PC-9 (cell line): ENCODE measurements around the gene MICAL2.

Source experiments
- CTCF ChIP-seq: fragments of 200-600 bp; sonication (generic); conservative IDR thresholded peaks from 2 replicates; pipeline ENCODE4 v1.6.1; 2017; ENCODE audit warnings: mixed run types, antibody characterized with exemption, mild to moderate bottlenecking, moderate library complexity
- EZH2 ChIP-seq: fragments of 200-600 bp; sonication (generic); IDR thresholded peaks from 2 replicates; pipeline ENCODE4 v1.8.0; 2017; ENCODE audit warnings: antibody characterized with exemption, low read depth

GRCh38 chr11:12240677-12241076 is 130.3 kb downstream of the MICAL2 start:
- TF ChIP-seq CTCF (no peak), EZH2 (no peak)
